ENCODE data around the gene CPED1.

Gene CPED1

DNA sequence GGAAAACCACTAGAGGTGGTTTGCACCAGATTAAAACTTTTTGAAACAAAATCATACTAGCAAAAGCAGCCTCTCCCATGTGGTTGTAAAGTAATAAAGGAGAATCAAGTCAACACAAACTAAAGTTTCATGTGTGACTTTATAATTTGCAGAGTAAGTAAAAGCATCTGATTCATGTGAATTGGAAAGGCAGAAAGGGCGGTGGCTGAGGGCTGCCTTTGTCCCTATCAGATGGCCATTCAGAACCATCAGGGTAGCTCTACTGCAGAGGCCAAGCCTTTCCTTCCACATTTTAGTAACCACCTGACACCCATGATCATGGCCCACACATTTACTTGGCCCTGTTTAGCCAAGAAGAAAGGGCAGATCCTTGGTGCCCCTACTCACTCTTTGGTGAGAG is 356.0 kb downstream of the CPED1 start:
- TF ChIP-seq CTCF (conservative IDR thresholded peaks at IDR 0.05; ENCODE audit: low read depth, low read length), result no peak
- no peak for DNase-seq (ENCODE audit: low read depth)
- no peak overlapping the region for H3K4me3 ChIP-seq (ENCODE audit: low read depth, low read length)
